ENCODE measurements around the gene RPL18.
"Not testable (repeated sequence)": the region's sequence is repeated elsewhere in the genome, so short reads cannot be mapped to it uniquely, and the experiment has no call there.

The RPL18 gene

DNA sequence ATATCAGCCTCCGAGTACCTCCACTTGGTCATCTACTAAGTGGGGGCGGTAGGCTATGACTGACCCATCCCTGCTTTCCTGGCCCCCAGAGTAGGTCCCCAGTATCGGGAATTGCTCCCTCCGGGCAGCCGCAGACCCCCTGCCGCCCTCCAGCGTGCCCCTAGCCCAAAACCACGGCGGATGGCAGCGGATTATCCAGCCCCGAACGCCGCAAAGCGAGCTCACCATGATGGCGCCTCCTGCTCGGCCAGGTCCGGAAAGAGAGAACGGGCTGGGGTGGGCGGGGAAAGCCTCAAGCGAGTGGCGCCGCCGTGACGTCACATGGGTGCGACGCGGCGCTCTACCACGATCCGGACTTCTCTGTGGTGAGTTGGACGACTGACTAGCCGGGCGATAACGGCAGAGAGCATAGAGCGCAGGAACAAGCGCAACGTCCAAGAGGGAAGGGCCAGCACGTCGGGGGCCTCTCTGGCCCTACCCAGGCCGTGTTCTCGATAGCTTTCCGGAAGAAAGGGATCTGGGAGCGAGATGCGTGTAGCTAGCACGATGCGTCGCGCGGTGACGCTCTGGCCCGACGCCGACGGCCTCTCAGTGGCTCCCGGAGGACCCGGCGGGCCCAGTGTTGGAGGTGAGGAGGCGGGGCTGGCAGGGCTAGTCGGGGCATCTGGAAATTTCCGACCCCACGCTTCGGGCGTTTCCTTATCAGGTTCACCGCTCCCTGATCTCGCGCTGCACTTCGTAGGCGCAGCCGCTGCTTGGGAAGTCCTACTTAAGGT is at the start of gene RPL18, which contains the start of gene SPHK2:
TSS of gene RPL18 (minus strand) at position 263 of the 776 bp plus-strand sequence. CDS start at position 228, 35 bp downstream.
TSS of gene SPHK2 (plus strand) at position 591 of the 776 bp plus-strand sequence. CDS start 1,009 bp downstream, outside the sequence.
- peak; percentile 98 to 99 for DNase-seq

DNA sequence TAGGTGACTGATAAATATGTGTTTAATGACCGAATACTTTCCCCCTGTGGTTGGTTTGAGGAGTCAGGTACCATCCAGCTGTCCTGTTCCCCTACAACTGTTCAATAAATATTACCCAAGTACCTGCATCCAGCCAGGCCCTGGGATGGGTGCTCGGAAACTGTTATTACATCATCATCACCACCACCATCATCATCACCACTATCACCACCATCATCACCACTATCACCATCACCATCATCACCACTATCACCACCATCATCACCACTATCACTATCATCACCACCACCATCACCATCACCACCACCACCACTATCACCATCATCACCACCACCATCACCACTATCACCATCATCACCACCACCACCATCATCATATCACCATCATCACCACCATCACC is 49.8 kb upstream of the RPL18 start:
- no peak for DNase-seq

DNA sequence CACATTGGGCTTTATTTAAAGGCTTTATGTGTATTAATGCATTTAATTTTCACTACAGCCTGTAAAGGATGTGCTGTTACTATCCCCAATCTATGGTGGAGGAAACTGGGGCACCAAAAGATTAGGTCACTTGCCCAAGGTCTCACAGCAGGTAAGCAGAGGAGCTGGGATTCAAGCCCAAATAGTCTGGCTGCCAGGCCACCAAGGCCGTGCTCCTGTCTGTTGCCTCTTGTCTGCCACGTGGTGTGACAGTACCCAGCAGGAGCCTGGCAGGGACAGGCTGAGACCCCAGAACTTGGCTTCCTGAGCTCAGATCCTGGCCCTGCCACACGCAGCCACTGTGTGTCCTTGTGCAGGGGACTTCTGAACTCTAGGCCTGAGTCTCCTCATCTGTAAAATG is 49.4 kb upstream of the RPL18 start:
- no peak for DNase-seq

DNA sequence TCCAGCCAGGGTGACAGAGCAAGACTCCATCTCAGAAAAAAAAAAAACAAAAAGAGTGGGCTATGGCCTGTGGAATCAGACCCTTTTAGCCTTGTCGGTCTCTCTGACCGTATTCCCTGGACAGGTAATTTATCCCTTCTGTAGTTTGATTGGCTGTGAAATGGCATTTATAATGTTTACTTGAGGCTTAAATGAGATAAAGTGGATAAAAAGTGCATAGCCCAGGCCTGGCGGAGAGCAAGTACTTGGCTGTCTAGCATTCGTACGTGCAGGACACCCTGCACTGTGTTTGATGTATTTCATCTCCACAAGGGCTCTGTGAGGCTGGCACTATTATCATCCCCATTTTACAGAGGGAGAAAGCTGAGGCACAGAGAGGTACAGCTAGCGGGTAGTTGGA is 46.8 kb upstream of the RPL18 start:
- DNase-seq: no peak

DNA sequence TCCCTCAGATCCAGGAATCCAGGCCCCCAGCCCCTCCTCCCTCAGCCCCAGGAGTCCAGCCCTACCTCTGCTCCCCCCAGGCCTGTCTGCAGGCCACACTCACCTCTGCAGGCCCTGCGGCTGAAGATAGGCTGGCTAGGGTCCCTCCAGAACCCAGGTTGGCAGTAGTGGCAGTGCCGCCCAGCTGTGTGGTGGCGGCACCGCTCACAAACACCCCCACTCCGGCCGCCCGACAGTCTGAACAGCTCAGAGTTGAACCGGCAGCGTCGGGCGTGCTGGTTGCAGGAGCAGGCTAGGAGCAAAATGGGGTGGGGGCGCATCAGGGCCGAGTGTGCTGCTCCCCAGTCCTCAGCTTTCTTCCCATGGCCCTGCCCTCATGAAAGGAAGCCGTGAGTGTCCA is 45.5 kb upstream of the RPL18 start:
- no peak for DNase-seq

DNA sequence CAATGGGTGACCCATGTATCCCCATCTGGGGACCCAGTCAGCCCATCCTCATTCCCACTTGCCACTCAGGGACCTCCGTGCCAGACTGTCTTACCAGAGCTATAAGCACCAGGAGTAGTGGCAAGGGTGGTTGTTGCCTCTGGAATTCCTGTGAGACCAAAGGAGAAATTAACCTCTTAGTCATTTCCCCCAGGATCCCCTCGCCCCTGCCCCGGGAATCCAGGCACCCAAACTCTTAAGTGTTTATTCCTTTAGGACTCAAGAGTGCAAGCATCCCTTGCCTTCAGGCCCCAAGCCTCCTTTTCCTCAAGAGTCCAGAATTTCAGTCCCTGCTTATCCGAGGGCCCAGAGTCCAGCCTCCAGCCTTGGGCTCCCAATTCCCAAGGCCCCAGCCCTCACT is 44.7 kb upstream of the RPL18 start:
- no peak for DNase-seq

DNA sequence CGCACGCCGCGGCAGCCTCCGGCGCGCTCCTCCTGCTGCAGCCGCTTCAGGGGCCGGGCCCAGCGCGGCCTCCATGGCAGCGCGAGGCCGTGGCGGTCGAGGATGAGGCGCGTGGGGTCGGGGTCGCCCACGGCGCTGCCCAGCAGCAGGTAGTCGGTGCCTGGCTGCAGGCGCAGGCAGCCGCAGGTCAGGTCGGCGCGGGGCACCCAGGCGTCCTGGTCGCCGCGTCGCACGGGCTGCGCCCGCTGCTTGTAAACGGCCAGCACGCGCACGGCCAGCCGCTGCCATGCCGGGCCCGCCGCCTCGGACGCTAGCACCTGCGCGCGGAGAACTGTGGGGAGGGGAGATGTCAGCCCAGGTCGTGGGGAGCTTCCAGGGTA is 42.7 kb upstream of the RPL18 start:
- DNase-seq: no peak

DNA sequence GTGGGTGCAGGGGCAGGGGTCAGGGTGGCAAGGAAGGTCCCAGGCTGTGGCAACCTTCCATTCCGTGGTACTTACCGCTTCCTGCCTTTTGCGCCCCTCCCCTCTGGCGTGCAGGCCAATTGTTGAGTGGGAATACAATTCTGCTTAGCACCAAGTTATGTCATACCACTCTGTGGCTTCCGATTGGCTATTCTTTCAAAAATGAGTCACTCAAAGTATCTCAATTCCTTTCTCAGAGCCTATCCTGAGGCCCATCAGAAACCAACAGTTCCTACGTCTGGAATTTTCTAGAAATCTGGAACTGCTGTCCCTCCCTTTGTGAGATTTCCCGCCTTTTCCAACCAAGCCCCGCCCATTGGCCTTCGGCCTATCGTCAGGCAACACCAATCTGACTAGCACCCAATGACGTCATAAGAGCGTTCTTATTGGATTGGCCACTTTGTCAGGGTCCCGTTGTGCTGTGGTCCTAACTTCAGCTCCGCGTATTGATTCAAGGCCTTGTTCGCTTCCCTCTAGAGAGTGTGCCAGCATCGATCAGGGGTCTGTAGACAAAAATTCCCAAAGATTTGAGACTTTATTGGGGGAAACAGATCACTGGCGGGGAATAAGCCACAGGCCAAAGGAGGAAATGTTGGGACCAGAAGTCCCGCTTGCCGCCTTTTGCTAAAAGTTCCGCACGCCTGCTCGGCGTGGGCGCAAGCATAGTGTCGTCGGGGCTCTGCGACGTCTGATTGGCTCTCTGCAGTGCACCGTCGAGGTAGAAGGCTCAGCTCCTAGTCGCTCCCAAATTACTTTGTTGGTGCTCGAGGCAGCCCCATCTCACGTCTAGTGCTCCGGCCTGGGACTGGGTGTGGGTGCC is 42.1 kb upstream of the RPL18 start:
- peak; percentile 27 to 62 for DNase-seq

DNA sequence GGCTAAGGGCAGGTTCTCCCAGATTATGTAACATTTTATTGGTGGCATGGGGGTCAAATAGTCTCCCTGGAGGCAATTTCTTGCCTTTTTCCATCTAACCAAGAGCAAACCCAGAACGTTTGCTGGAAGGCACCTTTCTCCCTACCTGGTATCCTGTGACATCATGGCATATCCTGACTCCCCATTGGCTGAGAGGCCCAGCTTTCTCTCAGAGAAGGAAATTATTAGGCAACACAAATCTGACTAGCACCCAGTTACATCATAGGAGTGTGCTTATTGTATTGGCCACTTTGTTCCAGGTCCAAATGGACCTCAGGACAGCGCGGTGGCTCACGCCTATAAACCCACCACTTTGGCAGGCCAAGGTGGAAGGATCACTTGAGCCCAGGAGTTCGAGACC is 40.8 kb upstream of the RPL18 start:
- DNase-seq: no peak

DNA sequence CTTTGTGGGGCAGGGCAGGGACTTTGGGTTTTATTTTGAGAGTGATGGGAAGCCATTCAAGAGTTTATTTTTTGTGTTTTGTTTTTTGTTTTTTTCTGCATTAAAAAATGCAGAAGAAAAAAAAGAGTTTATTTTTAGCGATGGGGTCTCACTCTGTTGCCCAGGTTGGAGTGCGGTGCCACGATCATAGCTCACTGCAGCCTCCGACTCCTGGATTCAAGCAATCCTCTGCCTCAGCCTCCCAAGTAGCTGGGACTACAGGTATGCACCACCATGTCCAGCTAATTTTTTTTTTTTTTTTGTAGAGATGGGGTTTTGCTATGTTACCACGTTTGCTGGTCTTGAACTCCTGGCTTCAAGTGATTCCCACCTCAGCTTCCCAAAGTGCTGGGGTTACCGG is 39.5 kb upstream of the RPL18 start:
- no peak for DNase-seq

DNA sequence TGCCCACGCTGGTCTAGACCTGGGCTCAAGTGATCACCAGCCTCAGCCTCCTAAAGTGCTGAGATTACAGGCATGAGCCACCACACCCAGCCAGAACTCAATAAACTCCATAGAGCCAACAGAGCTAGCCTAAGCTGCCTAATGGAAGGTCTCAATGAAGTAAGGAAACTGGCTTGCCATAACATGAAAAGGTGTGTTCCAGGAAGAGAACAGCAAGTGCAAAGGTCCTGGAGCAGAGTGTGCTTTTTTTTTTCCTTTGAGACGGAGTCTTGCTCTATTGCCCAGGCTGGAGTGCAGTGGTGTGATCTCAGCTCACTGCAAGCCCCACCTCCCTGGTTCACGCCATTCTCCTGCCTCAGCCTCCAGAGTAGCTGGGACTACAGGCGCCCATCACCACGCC is 38.9 kb upstream of the RPL18 start:
- DNase-seq: not testable (repeated sequence)

DNA sequence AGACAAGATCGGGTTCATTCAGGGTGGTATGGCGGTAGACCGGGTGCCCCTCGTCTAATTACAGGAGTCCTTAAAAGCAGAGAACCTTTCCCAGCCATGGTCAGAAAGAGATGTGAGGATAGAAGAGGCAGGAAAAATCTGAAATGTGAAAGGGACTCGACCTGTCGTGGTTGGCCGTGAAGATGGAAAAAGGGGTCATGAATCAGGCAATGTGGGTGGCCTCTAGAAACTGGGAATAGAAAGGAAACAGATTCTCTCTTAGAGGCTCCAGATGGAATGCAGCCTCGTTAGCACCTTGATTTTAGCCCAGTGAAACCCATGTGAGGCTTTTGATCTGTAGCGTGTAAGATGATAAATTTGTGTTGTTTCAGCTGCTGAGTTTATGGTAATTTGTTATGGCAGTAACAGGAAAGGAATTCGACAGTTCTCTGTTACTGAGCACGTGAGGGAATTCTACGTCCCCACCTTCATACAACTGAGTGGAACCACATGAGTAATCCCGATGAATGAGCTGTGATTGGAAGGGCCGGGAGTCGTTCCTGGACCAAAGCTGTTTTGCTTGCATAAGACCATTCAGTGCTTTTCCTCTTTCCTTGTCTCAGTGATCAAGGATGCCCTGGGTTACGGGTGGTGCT is 38.0 kb upstream of the RPL18 start:
- DNase-seq: no peak

DNA sequence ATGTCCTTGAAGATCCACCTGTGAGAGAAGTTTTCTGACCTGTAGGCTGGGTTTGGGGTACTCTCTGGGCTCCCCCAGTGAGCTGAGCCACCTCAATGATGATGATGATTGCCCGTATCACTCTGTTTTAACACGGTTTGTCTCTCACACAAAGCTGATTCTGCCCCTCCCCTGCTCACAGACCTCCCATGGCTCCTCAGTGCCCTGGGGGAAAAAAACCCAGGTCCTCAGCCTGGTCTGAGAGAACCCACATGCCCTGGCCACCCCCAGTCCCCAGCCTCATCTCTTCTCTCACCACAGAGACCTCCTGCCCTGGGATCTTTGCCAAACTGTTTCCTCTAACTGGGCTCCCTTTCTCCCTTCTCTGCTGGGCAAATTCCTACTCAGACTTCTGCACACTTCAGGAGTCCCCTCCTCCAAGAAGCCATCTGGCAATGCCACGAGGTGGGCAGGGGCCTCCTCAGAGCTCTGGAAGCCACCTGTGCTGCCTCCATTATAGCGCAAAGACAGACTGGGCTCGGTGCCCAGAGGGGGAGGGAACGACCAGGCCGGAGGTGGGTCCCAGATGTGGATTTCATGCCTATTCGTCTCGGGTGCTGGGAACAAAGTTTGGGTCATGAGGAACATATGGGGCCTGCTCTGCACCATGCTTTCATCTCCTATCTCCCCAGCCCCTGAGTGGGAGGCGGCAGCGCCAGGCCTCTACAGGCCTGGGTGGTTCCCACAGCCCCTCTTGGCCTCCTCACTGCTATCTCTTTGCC is 35.5 kb upstream of the RPL18 start:
- DNase-seq: no peak

DNA sequence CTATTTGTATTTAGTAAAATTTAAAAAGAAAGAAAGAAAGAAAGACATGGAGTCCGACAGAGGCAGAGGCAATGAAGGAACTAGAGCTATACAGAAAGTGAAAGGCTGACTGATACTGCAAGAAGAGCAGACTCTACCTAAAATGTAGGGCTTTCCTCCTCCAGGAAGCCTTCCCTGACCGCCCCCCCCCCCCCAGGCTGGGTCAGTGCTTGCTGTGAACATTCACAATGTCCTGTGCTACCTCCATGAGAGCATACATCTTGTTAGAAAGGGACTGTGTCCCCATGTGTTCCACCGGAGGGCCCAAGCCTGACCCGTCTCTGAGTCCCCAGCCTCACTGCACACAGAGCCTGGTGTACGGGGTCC is 32.7 kb upstream of the RPL18 start:
- no peak for DNase-seq

DNA sequence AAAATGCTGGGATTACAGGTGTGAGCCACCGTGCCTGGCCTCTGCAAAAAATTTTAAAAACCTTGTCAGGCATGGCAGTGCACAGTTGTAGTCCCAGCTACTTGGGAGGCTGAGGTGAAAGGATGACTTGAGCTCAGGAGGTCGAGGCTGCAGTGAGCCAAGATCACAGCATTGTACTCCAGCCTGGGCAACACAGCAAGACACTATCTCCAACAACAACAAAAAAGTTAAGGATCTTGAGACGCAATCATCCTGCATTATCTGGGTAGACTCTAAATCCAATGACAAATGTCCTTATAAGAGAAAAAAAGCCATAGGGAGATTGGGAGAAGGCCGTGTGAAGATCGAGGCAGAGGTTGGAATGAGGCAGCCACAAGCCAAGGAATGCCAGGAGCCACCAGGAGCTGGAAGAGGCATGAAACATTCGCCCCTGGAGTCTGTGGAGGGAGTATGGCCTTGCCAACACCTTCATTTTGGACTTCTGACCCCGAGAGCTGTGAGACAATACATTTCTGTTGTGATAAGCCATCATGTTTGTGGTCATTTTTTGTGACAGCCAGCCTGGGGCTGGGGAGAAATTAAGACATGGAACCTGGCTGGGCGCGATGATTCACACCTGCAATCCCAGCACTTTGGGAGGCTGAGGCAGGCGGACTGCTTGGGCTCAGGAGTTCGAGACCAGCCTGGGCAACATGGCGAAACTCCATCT is 32.1 kb upstream of the RPL18 start:
- no peak for DNase-seq

DNA sequence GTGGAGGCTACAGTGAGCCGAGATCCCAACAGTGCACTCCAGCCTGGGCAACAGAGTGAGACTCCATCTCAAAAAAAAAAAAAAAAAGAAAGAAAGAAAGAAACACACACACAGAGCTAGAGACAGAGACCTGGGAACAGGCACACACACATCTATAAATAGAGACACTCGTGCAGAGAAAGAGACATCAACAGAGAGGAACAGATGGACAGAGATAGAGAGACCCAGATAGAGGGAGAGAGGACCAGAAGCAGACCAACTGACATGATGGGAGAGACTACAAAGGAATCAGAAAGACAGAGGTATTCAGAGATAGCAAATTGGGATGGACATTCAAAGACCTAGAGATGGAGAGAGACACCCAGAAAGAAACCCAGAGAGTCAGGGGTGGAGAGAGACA is 29.2 kb upstream of the RPL18 start:
- no peak for DNase-seq

DNA sequence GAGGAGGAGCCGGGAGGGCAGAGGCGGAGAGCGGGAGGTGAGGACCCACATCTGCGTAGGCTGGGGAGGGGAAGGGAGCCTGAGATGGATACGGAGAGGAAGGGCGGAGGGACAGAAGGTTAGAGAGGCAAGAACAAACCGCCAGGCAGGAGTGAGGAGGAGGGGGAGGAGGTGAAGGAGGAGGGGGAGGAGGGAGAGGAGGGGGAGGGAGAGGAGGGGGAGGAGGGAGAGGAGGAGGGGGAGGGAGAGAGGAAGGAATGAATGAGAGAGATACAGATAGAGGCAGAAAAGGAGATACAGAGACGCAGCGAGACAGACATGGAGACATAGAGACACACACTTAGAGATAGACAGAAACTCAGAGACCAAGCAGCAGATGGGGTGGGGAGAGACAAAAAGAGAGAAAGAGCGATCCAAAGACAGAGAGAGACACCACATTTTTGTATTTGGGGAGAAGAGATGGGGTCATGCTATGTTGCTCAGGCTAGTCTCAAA is 27.8 kb upstream of the RPL18 start:
- DNase-seq: no peak

DNA sequence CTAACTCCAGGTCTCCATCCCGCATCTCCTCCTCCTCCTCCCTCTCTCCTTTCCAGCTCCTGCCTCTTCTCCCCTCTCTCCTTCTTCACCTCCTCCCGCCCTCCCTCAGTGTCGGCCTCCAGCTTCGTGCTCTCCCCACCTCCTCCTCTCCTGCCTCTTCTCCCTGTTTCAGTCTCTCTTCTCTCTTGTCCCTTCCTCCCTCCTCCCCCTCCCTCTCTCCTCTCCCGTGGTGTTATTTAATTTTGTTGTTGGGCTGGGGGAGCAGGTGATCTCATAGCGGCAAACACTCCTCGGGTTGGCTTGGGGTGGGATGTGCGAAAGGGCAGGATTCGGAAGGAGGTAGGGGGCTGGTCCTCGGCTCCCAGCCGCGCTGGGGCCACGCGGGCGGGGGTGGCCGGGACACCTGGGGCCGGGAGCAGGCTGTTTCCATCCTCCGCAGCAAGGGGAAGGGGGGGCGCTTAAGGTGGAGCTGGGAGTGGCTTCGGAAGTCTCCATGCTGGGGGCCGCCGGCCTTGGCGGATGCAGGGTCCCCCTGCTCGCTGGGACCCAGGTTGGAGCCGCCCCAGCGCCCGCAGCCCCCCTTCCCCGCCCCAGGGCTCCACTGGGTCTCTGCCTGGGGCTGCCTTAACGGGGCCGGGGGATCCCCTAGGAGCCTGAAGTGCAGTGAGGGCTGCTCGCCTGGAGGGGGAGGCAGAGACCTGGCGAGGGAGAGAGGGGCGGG is 27.2 kb upstream of the RPL18 start, which contains the start of gene CA11:
TSS of gene CA11 (minus strand) at position 187 of the 721 bp plus-strand sequence. CDS start 555 bp downstream, outside the sequence.
- DNase-seq: peak; percentile 91 to 93

DNA sequence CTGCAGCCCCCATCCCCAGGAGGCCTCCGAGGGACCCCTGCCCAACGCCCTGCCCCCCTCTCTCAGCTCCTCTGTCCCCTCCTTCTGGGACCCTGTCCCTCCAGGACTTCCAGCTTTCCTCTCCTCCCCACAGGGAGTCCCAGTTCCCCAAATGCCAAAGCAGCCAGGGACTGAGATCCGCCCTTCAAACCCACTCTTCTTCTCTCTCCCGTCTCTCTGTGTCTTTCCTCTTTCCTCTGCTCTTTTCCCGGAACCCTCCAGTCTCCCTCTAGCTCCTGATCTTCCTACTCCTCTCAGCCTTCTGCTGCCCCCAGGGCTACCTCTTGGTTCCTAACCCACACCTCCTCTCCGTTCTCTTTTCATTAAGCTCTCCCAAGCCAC is 26.6 kb upstream of the RPL18 start:
- DNase-seq: no peak

DNA sequence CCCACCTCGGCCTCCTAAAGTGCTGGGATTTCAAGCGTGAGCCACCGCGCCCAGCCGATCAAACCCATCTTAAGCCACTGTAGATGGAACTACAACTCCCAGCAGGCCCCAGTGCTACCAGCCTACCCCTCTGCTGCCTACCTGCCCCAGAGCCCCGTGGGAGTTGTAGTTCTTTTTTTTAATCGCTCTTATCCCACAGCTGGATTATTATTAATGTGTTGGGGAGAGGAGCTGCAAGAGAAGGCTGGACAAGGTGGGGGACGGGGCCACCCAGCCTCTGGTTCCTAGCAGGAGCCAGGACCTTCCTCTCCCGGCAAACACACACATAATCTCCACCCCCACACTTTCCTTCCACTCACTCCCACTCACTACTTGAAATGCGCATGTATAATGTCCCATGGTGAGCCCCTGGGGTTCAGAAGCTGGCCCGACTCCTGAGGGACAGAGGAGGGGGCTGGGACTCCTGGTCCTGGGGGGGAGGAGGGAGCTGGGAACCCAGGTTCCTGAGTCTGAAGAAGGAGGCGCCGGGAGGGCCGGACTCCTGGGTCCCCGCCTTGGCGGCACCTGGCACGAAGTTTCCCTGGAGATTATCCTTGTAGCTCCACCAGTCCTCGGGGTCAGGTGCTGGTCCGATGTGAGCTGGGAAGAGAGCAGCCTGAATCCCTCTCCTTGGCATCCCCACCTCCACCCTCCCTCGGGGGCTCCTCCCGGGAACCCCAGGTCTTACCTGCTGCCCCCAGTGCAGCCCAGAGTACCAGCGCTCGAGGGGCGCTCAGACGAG is 26.1 kb upstream of the RPL18 start:
- DNase-seq: peak; percentile 48 to 50
